Heart left ventricle (tissue), 16 donors: Measurements from ENCODE around the gene ADAMTS7. TPM values are rescaled to one million over a fixed set of nuclear protein-coding genes. Genes with fewer than 3 reads are reported as not detected.

Source experiments
- ATAC-seq, 4 donors: fragments of 200-7000 bp; cut with Tn5 transposase; one replicate each; pipeline ENCODE4 v1.9.1; 2020 to 2022; ENCODE audit warnings: moderate library complexity in 4 of 4, mild to moderate bottlenecking in 3 of 4, moderate number of reproducible peaks in 1 of 4
- DNase-seq, 5 donors: peaks; one replicate each; pipeline ENCODE4 v3.0.0-alpha.2; 2020
- H3K27ac ChIP-seq, 12 donors: fragments of 200-600 bp; sonication (generic) in 4 of 12; one replicate each; pipeline versions ENCODE4 v1.5.0 to v1.8.0; 2016 to 2022; ENCODE audit warnings: mild to moderate bottlenecking in 2 of 12
- H3K27me3 ChIP-seq, 9 donors: fragments of 200-600 bp; sonication (generic) in 2 of 9; one replicate each; pipeline versions ENCODE4 v1.5.1 to v1.8.0; 2016 to 2022; ENCODE audit warnings: mild to moderate bottlenecking in 3 of 9
- H3K36me3 ChIP-seq, 9 donors: fragments of 200-600 bp; sonication (generic) in 2 of 9; one replicate each; pipeline versions ENCODE4 v1.5.0 to v1.8.0; 2018 to 2022; ENCODE audit warnings: mild to moderate bottlenecking in 2 of 9
- H3K4me1 ChIP-seq, 12 donors: fragments of 200-600 bp; sonication (generic) in 4 of 12; one replicate each; pipeline versions ENCODE4 v1.5.0 to v1.8.0; 2016 to 2022; ENCODE audit warnings: mild to moderate bottlenecking in 3 of 12
- H3K4me3 ChIP-seq, 12 donors: fragments of 200-600 bp; sonication (generic) in 4 of 12; one replicate each; pipeline versions ENCODE4 v1.5.0 to v1.8.0; 2017 to 2022; ENCODE audit warnings: mild to moderate bottlenecking in 9 of 12, moderate library complexity in 4 of 12
- H3K9me3 ChIP-seq, 12 donors: fragments of 200-600 bp; sonication (generic) in 4 of 12; one replicate each; pipeline versions ENCODE4 v1.5.0 to v1.8.0; 2016 to 2022; ENCODE audit warnings: mild to moderate bottlenecking in 1 of 12
- POLR2A ChIP-seq, 2 donors: fragments of 450-650 bp; IDR thresholded peaks; one replicate each; pipeline ENCODE4 v1.6.1; 2017; ENCODE audit warnings: antibody characterized with exemption in 2 of 2, mild to moderate bottlenecking in 2 of 2, moderate library complexity in 2 of 2
- WGBS, 4 donors: extraction: QIAGEN DNeasy Blood & Tissue Kit in 2 of 4; methylation state at CpG; one replicate each; pipeline versions ENCODE4 v1.1.5 to v1.1.7; 2013 to 2018; 5-methylcytosine and 5-hydroxymethylcytosine counted together
- intact Hi-C, 10 donors: fragments of 100-400 bp; cut with DNase I; formaldehyde crosslinking; loops; one replicate each; pipeline versions ENCODE4 v1.11.1 to v1.14.2; 2022
- polyA plus RNA-seq, 2 donors: library from polyadenylated mRNA; stranded (reverse); fragments of 200-250 nt; gene quantifications; one replicate each; pipeline ENCODE4 v1.2.3, GENCODE V29; 2013
- total RNA-seq, 9 donors: library from RNA; depleted of rRNA in 2 of 9; stranded (reverse); fragments of >200 nt in 2 of 9; fragmentation: NEBNext Ultra II Directional in 3 of 9; extraction: Animal tissue kit (Norgen Biotek cat#: 25700) in 3 of 9; gene quantifications; one replicate each; pipeline versions ENCODE4 v1.1.0 to v1.2.4, GENCODE V29; 2016 to 2023
- TF ChIP-seq, protein P1 (sequence below), 12 donors: fragments of 200-600 bp; sonication (generic) in 4 of 12; IDR thresholded peaks; one replicate each; pipeline versions ENCODE4 v1.5.0 to v1.8.0; 2018 to 2022; ENCODE audit warnings: antibody characterized with exemption in 12 of 12, mild to moderate bottlenecking in 5 of 12
- donor health status: ischemic (EF 13 %, LVEDD 7.1; RV severe dilation, severe dysfunction).
- donor health status: healthy with polysubstance abuse.
- donor health status: DM: no; HTN: yes; CAD: no.
- donor health status: DM: no; HTN: no; CAD: no.
- donor health status: ischemic (EF 25% LVEDD 6.9; RV normal size, moderate dysfunction).
- donor health status: ischemic (EF 25% LVEDD 5.7; RV mildly dilated, moderate dysfunction).
- donor health status: healthy.
- donor health status: DM: yes; HTN: yes; CAD: no.
- donor health status: ischemic (EF 35%, LVEDD 5.7; RV mildly dilated, moderate dysfunction).
- donor health status: nonischemic (EF 11% LVEDD 7.7; RV severe dilation, severe dysfunction).
- donor health status: DM: yes; HTN: yes; CAD: no.
- donor health status: PGD.
- donor health status: ischemic (EF 29% LVEDD 5.4; RV normal size, mild dysfunction).
- donor health status: nonischemic (EF 23%, LVEDD 6.1; RV moderate dilation, normal function).

The ADAMTS7 gene
- total and polyA plus RNA-seq, 11 donors = 5.0 to 29.9 (median 13.9) TPM

DNA sequence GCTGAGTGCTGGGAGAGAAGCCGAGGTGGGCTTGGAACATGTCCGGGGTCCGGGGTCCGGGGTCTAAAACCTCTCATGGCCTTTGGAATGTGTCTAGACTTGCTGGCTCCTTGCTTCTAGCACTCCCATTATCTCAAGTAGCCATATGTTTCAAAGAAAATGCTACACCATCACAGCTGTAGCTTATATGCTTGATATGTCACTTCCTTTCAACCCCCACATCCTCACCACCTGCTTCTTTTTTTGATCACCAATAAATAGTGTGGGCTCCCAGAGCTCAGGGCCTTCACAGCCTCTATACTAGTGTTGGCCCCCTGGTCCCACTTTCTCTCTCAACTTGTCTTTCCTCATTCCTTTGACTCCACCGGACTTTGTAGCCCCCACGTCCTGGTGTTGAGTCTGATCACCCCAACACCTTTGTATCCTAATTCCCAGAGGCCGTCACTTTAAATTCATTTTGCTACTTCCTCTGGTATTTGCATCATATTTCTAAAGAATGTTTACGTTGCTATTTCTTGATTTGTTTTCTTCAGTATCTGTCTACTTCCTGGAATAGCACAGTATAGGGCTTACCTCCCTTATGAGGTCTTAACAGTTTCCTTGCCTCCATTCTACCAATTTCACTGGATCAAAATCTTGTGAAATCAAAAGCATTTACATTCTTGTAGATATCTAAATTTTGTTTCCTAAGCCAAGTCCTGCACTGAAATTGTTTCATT is 98.3 kb downstream of the ADAMTS7 start:
- ATAC-seq (no peak), DNase-seq (no peak)
- no peak overlapping the region for H3K27ac ChIP-seq
- H3K4me1 ChIP-seq = peaks cover 0 to 7% (median 0%) of the 10 kb centered on the region in 12 donors
- H3K9me3 ChIP-seq = peaks cover 0 to 4% (median 0%) of the 10 kb centered on the region in 12 donors
- H3K27me3 ChIP-seq = peaks cover 0 to 20% (median 0%) of the 10 kb centered on the region in 9 donors
- TF ChIP-seq, protein P1, sequence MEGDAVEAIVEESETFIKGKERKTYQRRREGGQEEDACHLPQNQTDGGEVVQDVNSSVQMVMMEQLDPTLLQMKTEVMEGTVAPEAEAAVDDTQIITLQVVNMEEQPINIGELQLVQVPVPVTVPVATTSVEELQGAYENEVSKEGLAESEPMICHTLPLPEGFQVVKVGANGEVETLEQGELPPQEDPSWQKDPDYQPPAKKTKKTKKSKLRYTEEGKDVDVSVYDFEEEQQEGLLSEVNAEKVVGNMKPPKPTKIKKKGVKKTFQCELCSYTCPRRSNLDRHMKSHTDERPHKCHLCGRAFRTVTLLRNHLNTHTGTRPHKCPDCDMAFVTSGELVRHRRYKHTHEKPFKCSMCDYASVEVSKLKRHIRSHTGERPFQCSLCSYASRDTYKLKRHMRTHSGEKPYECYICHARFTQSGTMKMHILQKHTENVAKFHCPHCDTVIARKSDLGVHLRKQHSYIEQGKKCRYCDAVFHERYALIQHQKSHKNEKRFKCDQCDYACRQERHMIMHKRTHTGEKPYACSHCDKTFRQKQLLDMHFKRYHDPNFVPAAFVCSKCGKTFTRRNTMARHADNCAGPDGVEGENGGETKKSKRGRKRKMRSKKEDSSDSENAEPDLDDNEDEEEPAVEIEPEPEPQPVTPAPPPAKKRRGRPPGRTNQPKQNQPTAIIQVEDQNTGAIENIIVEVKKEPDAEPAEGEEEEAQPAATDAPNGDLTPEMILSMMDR (IDR thresholded peaks at IDR 0.05) = no peak
- TF ChIP-seq POLR2A (IDR thresholded peaks at IDR 0.05) = no peak
- no peak overlapping the region for H3K4me3 ChIP-seq
- 48 to 73% (median 61%) methylated on average over 8 of the region's 8 CpGs for WGBS, 4 donors
- no peaks in the 10 kb centered on the region for H3K36me3 ChIP-seq
- intact Hi-C loops = loop anchor here in 1 of 10 donors (5.0 kb wide), 1 partner anchor 76 kb away; no protein-coding TSS in a partner anchor

DNA sequence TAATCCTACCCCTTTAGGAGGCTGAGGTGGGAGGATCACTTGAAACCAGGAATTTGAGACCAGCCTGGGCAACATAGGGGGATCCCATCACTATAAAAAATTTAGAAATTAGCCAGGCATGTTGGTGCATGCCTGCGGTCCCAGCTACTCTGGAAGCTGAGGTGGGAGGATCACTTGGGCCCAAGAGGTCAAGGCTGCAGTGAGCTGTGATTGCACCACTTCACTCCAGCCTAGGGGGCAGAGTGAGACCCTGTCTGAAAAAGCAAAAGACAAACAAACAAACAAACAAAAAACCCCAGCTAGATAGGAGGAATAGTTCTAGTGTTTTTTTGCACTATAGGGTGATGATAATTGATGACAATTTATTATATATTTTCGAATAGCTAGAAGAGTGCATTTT is 99.6 kb downstream of the ADAMTS7 start:
- H3K4me1 ChIP-seq = peaks cover 0 to 7% (median 0%) of the 10 kb centered on the region in 12 donors
- TF ChIP-seq, protein P1 (IDR thresholded peaks at IDR 0.05) = no peak
- TF ChIP-seq POLR2A (IDR thresholded peaks at IDR 0.05) = no peak
- peaks cover 0 to 4% (median 0%) of the 10 kb centered on the region in 12 donors for H3K9me3 ChIP-seq
- H3K36me3 ChIP-seq = no peaks in the 10 kb centered on the region
- intact Hi-C loops = loop anchor here in 1 of 10 donors (5.0 kb wide), 1 partner anchor 74 kb away; no protein-coding TSS in a partner anchor
- 85 to 91% (median 89%) methylated on average over 2 of the region's 2 CpGs for WGBS, 4 donors
- peaks cover 0 to 10% (median 0%) of the 10 kb centered on the region in 9 donors for H3K27me3 ChIP-seq
- no peak overlapping the region for H3K27ac ChIP-seq
- no peak for DNase-seq
- no peak for ATAC-seq
- H3K4me3 ChIP-seq = no peak overlapping the region

DNA sequence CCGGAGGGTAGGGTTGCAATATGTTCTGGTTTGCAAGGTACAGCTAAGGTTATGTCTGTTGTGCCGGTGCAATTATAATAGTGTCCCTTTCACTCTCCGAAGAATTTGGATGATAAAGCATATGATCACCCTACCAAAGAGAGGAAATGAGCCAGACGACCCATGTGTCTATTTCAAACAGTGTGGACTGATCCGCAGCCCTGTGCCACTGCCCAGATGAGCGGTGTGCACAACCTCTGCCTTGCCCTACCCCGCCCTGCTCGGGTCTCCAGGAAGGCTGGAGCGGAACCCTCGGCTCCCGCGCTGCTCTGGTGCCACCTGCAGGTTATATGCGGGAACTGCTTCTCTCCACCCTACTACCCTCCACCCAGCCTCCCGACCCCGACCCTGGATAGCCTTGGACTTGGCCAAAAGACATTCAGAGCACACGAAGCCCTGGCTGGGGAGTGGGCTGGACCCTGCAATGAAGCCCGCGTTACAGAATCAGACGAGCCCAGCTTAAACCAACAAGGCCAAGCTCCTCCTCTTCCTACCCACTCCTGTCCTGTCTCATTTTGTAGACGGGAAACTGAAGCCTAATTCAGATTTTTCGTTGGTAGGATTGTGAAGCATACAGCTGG is 101.9 kb downstream of the ADAMTS7 start:
- peak overlapping the region in 1 of 12 donors; percentile 6 for H3K4me3 ChIP-seq
- intact Hi-C loops = loop anchor here (1.0 to 5.0 kb wide), 7 partner anchors 67 to 91 kb away; partner anchors contain the start of gene CHRNB4 (in 2 of the 10)
- peaks cover 0 to 7% (median 0%) of the 10 kb centered on the region in 12 donors for H3K4me1 ChIP-seq
- TF ChIP-seq POLR2A (IDR thresholded peaks at IDR 0.05) = no peak
- TF ChIP-seq, protein P1 (IDR thresholded peaks at IDR 0.05) = peak; percentile 73 to 94 (median 90)
- no peaks in the 10 kb centered on the region for H3K36me3 ChIP-seq
- H3K27me3 ChIP-seq = peaks cover 0 to 10% (median 0%) of the 10 kb centered on the region in 9 donors
- H3K9me3 ChIP-seq = no peaks in the 10 kb centered on the region
- peak; percentile 83 to 96 (median 95) for ATAC-seq
- peak; percentile 60 to 87 (median 71) for DNase-seq
- H3K27ac ChIP-seq = no peak overlapping the region
- WGBS, 4 donors = 10 to 14% (median 12%) methylated on average over 14 to 21 of the region's 21 CpGs

Other genes with a start within 250 kb of the ADAMTS7 start
- gene CHRNA5, start 245.9 kb downstream of the ADAMTS7 start, total RNA-seq = 1 to 10 TPM in 7 of 9 donors, under 1 TPM in 2; 0.64 to 4.0 (median 1.5) TPM
- 1 to 10 TPM; 1.0 to 1.5 TPM for gene CHRNA5, start 245.9 kb downstream of the ADAMTS7 start, polyA plus RNA-seq
- 1 to 10 TPM in 2 of 9 donors, under 1 TPM in 4, not detected in 3; 0.07 to 6.9 (median 0.32) TPM for gene CHRNA3, start 190.5 kb downstream of the ADAMTS7 start, total RNA-seq
- gene CHRNA3, start 190.5 kb downstream of the ADAMTS7 start, polyA plus RNA-seq = under 1 TPM in 1 of 2 donors, not detected in 1; 0.06 TPM
- gene CHRNB4, start 170.3 kb downstream of the ADAMTS7 start, total RNA-seq = under 1 TPM in 1 of 9 donors, not detected in 8; 0.21 TPM
- gene CHRNB4, start 170.3 kb downstream of the ADAMTS7 start, polyA plus RNA-seq = not detected
- gene MORF4L1, start 61.4 kb upstream of the ADAMTS7 start, total RNA-seq = 100 to 1,000 TPM; 260 to 384 (median 328) TPM
- 100 to 1,000 TPM; 162 to 549 TPM for gene MORF4L1, start 61.4 kb upstream of the ADAMTS7 start, polyA plus RNA-seq
- gene CTSH, start 133.6 kb upstream of the ADAMTS7 start, total RNA-seq = 100 to 1,000 TPM in 4 of 9 donors, 10 to 100 TPM in 5; 27.8 to 165 (median 93.5) TPM
- 10 to 100 TPM; 66.7 to 82.4 TPM for gene CTSH, start 133.6 kb upstream of the ADAMTS7 start, polyA plus RNA-seq